Measurements from ENCODE around the gene TAF12.
"Not testable (repeated sequence)": the region's sequence is repeated elsewhere in the genome, so short reads cannot be mapped to it uniquely, and the experiment has no call there.

The TAF12 gene

DNA sequence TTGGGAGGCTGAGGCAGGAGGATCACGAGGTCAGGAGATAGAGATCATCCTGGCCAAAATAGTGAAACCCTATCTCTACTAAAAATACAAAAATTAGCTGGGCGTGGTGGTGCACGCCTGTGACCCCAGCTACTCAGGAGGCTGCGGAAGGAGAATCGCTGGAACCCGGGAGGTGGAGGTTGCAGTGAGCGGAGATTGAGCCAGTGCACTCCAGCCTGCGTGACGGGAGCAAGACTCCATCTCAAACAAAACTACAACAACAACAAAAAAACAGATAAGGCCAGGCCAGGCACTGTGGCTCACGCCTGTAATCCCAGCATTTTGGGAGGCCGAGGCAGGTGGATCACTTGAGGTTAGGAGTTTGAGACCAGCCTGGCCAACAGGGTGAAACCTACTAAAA, 2.5 kb upstream of the TAF12 start:
- in situ Hi-C loops (cut with MboI; ENCODE audit: low sequenced_read_pairs): not testable (repeated sequence)

DNA sequence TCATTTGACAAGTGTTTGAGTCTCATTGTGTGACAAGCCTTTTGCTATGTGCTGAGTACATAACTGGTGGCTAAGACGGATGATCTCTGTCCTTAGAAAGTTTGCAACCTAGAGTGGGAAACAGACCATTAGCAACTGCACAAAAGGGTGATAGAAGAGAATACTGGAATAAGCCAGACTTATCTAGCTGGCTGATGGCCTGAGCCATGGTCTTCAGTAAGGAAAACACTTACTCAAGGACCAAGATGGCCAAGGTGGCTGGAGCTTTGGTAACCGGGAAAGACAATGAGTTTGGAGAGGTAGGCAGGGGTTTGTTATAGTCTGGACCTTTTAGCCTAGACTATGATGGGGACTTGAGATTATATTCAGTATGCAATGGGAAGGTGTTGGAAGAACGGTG, 1.6 kb upstream of the TAF12 start:
- in situ Hi-C loops (cut with MboI; ENCODE audit: low sequenced_read_pairs): no loop called here

DNA sequence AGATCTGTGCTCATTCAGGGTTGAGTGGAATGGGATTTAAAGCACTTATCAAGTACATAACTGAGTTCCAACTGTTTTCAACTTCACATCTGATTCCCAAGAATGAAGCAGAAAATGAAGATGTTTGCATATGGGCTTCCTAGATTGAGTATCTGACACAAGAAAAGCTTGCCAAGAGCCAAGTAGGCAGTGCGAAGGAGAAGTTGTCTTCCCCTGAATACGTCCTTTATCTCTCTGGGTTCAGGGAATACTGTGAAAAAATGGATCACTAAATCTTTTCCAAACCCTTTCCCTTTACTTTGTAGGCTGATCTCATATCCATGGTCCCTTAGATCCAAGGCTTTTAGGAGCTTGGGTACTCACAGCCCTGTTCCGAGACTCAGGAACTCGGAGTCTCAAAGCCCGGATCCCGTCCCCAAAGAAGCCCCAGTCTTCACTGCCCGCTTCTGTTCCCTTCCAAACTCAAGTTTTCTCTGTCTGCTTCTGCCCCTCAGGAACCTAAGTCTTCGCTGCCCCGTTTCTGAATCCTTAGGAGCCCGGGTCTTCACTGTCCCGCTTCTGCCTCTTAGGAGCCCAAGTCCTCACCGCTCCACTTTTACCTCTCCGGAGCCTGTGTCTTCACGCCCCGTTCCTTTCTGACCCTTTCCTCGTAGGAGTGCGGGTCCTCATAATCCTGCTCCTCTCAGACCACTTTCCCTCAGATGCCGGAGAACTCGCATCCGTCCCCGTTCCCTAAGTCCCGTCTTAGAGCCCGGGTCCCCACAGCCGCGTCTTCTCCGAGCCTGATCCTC, 616 bp downstream of the TAF12 start:
- in situ Hi-C loops (cut with MboI; ENCODE audit: low sequenced_read_pairs): no loop called here

DNA sequence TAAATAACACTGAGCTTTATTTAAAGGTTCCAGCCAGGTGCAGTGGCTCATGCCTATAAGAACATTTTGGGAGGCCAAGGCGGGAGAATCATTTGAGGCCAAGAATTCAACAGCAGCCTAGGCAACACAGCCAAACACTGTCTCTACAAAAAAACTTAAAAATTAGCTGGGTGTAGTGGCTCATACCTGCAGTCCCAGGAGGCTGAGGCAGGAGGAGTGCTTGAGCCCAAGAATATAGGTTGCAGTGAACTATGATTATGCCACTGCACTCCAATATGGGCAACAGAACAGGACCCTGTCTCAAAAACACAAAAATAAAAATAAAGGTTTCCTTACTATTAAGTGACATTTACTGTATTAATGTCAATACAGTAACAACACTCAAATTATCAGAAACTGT, 2.1 kb downstream of the TAF12 start:
- in situ Hi-C loops (cut with MboI; ENCODE audit: low sequenced_read_pairs): no loop called here

DNA sequence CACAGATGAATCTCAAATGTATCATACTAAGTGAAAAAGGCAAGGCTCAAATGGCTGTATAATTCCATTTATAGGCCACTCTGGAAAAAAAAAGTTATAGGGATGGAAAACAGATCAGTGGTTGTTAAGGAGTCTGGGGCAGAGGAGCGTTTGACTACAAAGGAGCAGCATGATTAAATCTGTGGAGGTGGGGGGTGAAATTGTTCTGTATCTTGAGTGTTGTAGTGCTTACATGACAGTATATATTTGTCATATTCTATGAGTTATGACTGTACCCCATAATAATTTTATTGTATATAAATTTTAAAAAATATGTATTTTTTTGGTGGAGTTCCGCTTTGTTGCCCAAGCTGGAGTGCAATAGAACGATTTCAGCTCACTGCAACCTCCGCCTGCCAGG, 10.3 kb downstream of the TAF12 start:
- in situ Hi-C loops (cut with MboI; ENCODE audit: low sequenced_read_pairs): no loop called here

DNA sequence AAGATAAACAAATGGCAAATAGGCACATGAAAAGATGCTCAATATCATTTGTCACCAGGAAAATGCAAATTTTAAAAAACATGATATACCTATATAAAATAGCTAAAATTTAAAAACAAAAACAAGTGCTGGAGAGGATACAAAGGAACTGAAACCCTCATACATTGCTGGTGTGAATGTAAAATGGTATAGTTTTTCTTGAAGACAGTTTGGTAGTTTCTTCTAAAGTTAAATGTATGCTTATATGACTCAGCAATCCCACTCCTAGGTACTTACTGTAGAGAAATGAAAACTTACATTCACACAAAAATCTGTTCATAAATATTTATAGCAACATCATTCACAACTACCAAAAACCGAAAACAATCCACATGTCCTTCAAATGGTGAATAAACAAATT, 11.2 kb downstream of the TAF12 start:
- in situ Hi-C loops (cut with MboI; ENCODE audit: low sequenced_read_pairs): no loop called here

DNA sequence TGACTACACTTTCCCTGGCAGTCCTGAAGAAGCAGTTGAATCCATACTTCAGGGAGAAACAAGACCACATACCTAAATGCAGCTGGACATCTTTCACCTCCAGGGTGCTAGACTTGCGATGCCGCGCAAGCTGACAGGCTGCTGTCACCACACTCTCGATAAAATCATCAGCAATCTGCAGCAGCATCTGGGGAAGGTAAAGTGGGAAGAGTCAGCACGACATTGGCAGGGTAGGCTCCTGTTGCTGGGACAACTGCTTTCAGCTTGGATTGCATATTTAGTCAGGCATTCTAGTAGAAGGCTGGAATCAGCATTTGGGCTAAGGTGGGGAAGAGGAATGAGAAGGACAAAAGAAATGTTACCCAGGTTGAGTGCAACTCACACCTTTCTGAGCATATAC, 29.7 kb downstream of the TAF12 start:
- in situ Hi-C loops (cut with MboI; ENCODE audit: low sequenced_read_pairs): no loop called here

DNA sequence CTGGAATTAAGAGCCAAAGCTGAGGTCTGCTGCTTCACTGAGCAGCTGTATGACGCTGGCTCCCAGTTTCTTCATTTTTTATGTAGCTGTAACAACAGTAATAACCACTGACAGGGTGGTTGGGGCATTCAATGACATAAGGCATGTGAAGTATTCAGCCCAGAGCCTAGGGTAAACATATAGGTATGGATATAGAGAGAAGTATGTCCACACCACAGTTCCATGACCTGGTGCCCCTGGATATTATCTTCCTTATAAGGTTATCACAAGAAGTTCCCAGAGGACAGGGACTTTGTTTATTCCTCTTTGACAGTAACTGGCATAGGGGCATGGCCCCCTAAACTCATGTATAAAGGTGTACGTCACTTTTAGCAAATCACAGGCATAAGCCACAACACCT, 36.1 kb downstream of the TAF12 start:
- in situ Hi-C loops (cut with MboI; ENCODE audit: low sequenced_read_pairs): loop anchor here (10.0 kb wide), 1 partner anchor 202 kb away; no protein-coding TSS in a partner anchor

DNA sequence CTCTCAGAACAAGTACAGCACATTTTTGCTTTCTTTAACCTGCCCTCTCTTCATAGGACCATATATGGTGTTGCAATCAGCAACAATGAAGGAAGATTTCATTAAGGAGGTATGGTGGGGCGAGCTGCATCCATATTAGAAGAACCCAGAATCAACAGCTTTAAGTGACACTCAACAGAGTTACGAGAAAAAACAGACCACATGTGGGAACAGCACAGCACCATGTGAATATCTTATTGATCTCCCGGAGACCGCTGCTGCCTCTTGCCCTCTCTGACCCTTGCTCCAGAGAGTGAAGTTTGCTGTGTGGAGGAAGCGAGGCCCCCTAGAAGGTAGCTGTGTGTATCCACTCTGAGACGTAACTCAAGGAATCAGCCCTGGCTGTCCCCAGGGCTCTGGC, 37.9 kb downstream of the TAF12 start:
- in situ Hi-C loops (cut with MboI; ENCODE audit: low sequenced_read_pairs): loop anchor here (10.0 kb wide), 1 partner anchor 200 kb away; no protein-coding TSS in a partner anchor

DNA sequence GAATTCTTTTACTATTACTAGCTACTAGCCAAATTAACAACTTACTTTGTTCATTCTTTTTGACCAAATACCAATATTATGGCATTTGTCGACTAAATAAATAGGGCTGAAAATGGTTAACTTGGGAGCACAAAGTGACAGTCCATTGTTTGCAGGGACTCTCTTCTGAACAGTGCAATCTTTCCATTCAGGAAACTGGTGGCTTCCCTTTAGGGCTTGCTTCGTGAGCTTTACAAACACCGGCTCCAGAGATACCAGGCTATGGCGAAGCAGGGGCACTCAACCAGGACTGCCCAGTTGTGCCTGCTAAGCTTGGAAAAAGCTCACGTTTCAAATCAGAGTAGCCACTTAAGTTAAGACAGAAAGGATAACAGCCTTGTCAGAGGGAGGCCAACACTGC, 38.5 kb downstream of the TAF12 start:
- in situ Hi-C loops (cut with MboI; ENCODE audit: low sequenced_read_pairs): loop anchor here (10.0 kb wide), 1 partner anchor 200 kb away; no protein-coding TSS in a partner anchor

DNA sequence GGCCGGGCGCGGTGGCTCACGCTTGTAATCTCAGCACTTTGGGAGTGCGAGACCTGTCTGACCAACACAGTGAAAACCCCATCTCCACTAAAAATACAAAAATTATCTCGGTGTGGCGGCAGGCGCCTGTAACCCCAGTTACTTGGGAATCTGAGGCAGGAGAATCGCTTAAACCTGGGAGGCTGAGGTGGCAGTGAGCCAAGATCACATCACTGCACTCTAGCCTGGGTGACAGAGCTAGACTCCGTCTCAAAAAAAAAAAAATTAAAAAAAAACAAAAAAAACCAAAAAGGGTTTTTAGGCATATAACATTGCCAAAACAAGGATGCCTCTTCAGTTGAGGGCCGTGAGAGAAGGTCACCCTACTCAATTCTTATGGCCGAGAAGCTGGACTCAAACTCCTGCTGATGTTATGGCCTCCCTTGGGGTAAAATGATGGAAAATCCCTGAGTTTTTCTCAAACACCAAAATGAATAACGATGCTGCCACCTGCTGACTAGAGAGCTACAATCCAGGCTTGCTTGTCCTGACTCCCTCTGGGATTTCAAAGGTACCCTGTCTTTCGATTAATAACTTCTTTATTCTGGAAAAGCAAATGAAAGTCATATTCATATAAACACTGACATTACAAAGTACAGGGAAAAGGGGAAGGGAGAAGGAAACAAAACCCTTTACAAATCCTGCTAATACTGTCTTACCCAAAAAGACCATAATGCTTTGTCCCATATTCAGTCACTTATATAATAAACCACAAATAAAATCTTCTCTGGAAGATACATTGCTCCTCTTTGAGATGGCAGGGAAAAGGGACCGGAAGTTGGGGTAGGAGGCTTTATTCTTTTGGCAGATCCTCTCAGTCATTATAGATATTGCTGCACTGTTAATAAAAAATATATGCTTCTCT, 40.1 kb downstream of the TAF12 start:
- in situ Hi-C loops (cut with MboI; ENCODE audit: low sequenced_read_pairs): loop anchor here (10.0 kb wide), 1 partner anchor 198 kb away; no protein-coding TSS in a partner anchor

DNA sequence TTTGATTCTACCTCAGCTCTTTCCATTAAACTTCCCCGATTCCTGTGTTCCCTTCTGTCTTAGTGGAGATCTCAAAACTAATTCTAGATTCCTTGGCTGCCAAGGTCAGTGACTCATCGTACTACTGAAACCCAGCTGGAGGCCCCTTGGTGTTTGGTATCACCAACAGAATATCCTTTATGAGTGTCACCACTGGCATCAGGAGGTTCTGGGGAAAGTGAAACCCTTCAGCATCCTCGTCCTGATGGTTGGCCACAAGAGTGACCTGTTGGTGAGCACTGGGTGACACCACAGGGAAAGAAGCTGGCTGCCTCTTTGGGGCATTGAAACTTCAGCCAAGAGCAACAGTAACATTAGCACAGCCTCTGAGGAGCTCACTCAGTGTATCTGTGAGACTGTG, 41.2 kb downstream of the TAF12 start:
- in situ Hi-C loops (cut with MboI; ENCODE audit: low sequenced_read_pairs): loop anchor here (10.0 kb wide), 1 partner anchor 197 kb away; no protein-coding TSS in a partner anchor

DNA sequence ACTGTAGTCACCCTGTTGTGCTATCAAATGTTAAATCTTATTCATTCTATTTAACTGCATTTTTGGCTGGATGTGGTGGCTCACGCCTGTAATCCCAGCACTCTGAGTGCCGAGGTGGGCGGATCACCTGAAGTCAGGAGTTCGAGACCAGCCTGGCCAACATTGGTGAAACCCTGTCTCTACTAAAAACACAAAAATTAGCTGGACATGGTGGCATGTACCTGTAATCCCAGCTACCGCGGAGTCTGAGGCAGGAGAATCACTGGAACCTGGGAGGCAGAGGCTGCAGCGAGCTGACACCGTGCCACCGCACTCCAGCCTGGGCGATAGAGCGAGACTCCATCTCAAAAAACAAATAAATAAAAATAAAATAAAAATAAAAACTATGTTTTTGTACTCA, 46.6 kb downstream of the TAF12 start:
- in situ Hi-C loops (cut with MboI; ENCODE audit: low sequenced_read_pairs): not testable (repeated sequence)

DNA sequence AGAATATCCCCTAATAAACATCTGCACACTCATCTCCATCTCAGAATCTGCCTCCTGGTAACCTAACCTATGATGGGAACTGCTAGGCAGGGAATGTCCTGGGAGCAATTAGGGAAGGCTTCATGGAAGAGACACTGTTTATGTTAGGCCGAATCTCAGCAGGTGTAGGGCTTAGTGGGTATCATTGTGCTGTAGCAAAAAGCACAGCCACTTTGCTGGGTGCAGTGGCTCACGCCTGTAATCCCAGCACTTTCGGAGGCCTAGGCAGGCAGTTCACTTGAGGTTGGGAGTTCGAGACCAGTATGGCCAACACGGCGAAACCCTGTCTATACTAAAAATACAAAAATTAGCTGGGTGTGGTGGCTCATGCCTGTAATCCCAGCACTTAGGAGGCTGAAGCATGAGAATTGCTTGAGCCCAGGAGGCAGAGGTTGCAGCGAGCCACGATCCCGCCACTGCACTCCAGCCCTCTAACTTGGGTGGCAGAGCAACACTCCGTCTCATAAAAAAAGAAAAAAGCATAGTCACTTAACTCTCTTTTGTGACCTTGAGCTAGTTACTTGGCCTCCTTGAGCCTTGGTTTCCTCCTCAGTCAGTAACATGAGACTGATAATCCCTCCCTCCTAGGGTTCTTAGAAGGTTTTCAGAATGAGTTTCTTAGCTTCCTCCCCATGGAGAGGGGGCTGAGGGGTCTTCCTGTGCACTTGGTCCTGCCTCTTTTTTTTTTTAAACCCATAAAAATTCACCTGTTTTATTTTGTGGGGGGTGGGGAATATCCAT, 47.3 kb downstream of the TAF12 start:
- in situ Hi-C loops (cut with MboI; ENCODE audit: low sequenced_read_pairs): no loop called here

DNA sequence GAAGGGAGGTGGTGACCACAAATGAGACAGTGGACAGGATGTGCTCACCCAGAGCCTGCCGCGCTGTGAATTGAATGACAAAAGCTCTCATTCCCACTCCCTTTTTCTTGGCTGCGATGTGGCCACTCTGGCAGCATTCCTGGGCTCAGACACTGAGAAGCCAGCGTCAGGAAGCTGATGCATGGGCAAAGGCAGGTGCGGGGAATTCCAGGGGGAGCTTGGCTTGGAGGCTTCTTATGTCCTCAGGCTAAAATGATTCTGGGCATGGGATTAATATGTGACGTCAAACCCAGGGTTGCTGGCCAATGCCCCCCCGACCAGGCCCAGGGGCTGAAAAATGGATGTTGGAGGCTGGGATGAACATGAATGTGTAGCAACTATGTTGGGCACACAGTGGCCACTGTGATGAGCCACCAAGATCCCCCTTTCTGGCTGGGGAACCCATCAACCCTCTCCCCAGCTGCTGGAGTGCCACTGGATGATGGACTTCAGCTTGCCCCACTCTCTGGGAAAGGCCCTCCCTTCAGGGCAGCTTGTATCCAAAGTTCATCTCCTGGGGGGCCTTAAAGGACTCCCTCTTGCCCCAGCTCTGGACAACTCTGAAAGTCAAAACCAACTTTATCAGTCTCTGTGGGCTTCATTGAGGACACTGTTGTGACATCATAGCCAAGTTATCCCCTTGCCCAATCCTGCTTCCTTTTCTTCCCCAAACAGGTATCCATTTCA, 48.0 kb downstream of the TAF12 start:
- in situ Hi-C loops (cut with MboI; ENCODE audit: low sequenced_read_pairs): not testable (repeated sequence)

DNA sequence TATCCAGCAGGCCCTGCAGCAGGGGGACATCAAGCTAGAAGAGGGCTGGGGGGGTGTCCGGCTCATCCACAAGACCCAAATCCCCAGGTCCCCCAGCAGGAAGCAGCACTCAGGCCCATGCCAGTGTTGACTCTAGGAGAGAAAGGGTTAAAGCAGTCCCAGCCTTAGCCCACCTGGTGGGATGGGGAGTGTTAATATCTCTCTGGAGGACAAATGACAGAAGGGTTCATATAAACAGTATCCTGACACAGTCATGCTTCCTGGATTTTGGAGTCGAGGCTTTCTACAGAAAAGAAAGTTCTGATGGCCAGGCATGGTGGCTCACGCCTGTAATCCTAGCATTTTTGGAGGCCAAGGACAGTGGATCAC, 48.9 kb downstream of the TAF12 start:
- in situ Hi-C loops (cut with MboI; ENCODE audit: low sequenced_read_pairs): not testable (repeated sequence)

DNA sequence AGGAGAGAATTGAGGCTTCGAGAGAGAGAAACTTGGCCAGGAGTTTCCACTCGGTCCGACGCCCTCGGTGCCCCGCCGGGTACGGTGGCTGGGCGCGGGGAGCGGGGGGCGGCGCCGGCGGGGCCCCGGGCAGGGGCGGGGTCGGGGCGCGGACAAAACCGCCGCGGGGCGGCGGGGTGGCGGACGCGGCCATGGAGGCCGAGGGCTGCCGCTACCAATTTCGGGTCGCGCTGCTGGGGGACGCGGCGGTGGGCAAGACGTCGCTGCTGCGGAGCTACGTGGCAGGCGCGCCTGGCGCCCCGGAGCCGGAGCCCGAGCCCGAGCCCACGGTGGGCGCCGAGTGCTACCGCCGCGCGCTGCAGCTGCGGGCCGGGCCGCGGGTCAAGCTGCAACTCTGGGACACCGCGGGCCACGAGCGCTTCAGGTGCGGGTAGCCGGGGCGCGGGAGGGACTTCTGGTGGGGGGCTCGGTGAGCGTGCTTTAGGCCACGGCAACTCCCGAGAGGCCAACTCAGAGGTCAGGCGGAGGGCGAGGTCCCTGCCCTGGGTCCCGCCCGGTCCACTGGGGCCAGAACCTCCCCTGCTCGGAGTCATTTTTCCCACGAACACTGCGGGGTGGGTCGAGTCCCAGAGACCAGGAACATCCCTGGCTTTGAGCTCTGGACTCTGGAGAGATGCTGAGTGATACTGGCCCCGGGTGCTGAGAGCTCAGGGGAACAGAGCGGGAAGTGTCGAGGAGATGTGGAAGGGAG, 50.4 kb downstream of the TAF12 start:
- in situ Hi-C loops (cut with MboI; ENCODE audit: low sequenced_read_pairs): no loop called here

DNA sequence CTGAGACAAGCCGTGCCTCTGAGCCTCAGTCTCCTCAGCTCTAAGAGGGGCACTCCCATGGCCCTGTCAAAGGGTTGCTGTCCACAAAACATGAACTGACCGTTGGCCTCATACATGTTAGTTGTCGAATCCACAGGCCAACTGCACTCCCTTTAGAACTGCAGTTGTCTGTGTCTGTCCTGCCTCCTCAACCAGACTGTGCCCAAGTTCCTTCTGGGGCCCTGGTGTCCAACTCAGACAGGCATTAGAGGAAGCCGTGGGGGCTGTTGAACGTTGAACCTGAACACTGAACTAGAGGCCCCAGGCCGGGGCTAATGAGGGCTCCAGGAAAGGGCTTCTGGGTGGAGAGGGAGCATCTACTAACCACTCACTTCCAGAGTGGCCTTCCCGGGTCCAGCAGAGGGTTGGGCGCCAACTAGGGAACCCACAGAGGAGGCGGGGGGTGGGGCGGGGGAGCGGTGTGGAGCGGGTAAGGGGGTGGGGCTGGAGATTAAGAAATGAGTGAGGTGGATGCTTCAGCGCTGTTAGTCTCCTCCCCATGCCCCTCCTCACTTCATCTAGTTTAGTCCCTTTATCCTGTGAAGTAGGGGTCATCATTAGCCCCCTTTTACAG, 51.1 kb downstream of the TAF12 start, which contains the start of gene RAB42:
TSS of gene RAB42 (plus strand) at position 558 of the 613 bp plus-strand sequence. CDS start 247 bp downstream, outside the sequence.
- in situ Hi-C loops (cut with MboI; ENCODE audit: low sequenced_read_pairs): no loop called here

Measured in HL-60/S4 (cell line).